GM12873 (cell line): ENCODE measurements around the gene ZNF10.

ENCODE experiments used
- CTCF ChIP-seq: IDR thresholded peaks from 2 replicates; pipeline ENCODE4 v1.5.1; 2012; ENCODE audit warnings: low read depth, mild to moderate bottlenecking, moderate library complexity, low read length, control low read depth; ENCODE audit not compliant: insufficient read depth; ENCODE audit errors: missing control alignments

Gene ZNF10

GRCh38 chr12:133202493-133203343, 72.3 kb downstream of the ZNF10 start:
- no peak for TF ChIP-seq CTCF

GRCh38 chr12:133203344-133204263, 73.2 kb downstream of the ZNF10 start:
- no peak for TF ChIP-seq CTCF

DNA sequence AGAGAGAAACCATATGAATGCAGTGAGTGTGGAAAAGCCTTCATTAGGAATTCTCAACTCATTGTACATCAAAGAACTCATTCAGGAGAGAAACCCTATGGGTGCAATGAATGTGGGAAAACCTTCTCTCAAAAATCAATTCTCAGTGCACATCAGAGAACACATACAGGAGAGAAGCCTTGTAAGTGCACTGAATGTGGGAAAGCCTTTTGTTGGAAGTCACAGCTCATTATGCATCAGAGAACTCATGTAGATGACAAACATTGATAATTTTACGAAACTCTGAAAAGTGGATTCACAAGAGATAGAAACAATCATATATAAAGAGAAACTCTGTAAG, 73.8 kb downstream of the ZNF10 start:
- TF ChIP-seq CTCF = no peak

- no peak for TF ChIP-seq CTCF
Measured at GRCh38 chr12:133206390-133206789, 76.0 kb downstream of the ZNF10 start.
